Stomach (tissue), 4 donors: ENCODE measurements around the gene SH3RF3.

Experiments used
- EP300 ChIP-seq: sonication (generic); formaldehyde crosslinking; IDR thresholded peaks from one replicate; pipeline ENCODE4 v1.6.1; 2017; ENCODE audit warnings: antibody characterized with exemption
- POLR2A ChIP-seq, 4 donors: fragments of 450-650 bp; IDR thresholded peaks; one replicate each; pipeline ENCODE4 v1.6.1; 2016; ENCODE audit warnings: antibody characterized with exemption in 4 of 4, control low read depth in 2 of 4, mild to moderate bottlenecking in 1 of 4, moderate library complexity in 1 of 4
- POLR2AphosphoS5 ChIP-seq, 3 donors: sonication (generic); formaldehyde crosslinking; IDR thresholded peaks; one replicate each; pipeline ENCODE4 v1.6.1; 2016; ENCODE audit warnings: antibody characterized with exemption in 3 of 3
- TF ChIP-seq, protein P1 (sequence below), 7 experiments: fragments of 450-650 bp in 4 of 7; fragments of 200-600 bp in 3 of 7; sonication (generic) in 3 of 7; IDR thresholded peaks; one replicate each; pipeline ENCODE4 v1.5.1; 2016 to 2019; ENCODE audit warnings: antibody characterized with exemption in 7 of 7, control low read depth in 2 of 7, mild to moderate bottlenecking in 1 of 7

DNA sequence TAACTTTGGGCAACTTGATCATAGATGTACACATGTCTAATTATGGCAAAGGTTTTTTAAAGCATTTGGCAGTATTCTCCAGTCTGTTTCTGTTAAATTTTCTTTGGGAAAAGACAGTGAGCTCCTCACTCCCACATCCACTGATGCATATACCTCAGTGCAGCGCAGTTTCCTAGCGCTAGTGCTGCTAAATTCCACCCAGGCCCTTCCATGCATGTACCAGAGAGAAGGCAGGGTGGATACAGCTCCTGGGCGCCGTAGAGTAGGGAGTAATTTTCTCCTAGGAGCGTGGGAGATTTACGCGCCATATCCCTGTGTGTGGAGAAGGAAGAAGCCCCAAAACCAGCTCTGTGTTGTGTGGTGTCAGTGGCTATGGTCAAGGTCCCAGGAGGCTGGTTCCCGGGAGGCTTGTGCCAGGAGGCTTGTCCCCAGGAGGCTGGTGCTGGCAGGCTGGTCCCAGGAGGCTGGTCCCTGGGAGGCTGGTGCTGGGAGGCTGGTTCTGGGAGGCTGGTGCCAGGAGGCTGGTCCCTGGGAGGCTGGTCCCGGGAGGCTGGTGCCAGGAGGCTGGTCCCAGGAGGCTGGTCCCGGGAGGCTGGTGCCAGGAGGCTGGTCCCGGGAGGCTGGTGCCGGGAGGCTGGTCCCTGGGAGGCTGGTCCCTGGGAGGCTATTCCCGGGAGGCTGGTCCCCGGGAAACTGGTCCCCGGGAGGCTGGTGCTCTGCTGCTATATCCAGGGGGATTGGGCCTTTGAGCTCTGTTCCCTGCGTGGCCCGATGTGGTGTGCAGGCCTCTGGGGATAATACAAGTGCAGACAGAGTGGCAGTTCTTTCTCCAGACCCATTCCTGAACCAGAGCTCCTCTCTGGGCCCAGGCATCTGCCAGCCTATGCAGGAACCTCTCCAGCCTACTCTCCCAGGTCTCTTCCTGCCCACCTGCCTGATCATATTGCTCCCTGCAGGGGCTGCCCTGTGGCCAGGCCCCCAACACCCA, 323.6 kb downstream of the SH3RF3 start:
- TF ChIP-seq, protein P1, sequence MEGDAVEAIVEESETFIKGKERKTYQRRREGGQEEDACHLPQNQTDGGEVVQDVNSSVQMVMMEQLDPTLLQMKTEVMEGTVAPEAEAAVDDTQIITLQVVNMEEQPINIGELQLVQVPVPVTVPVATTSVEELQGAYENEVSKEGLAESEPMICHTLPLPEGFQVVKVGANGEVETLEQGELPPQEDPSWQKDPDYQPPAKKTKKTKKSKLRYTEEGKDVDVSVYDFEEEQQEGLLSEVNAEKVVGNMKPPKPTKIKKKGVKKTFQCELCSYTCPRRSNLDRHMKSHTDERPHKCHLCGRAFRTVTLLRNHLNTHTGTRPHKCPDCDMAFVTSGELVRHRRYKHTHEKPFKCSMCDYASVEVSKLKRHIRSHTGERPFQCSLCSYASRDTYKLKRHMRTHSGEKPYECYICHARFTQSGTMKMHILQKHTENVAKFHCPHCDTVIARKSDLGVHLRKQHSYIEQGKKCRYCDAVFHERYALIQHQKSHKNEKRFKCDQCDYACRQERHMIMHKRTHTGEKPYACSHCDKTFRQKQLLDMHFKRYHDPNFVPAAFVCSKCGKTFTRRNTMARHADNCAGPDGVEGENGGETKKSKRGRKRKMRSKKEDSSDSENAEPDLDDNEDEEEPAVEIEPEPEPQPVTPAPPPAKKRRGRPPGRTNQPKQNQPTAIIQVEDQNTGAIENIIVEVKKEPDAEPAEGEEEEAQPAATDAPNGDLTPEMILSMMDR (IDR thresholded peaks at IDR 0.05), result no peak
- no peak for TF ChIP-seq EP300
- no peak for TF ChIP-seq POLR2AphosphoS5 (IDR thresholded peaks at IDR 0.05)
- TF ChIP-seq POLR2A (IDR thresholded peaks at IDR 0.05), result no peak
